ENCODE measurements around the gene TMEM203.

The TMEM203 gene

DNA sequence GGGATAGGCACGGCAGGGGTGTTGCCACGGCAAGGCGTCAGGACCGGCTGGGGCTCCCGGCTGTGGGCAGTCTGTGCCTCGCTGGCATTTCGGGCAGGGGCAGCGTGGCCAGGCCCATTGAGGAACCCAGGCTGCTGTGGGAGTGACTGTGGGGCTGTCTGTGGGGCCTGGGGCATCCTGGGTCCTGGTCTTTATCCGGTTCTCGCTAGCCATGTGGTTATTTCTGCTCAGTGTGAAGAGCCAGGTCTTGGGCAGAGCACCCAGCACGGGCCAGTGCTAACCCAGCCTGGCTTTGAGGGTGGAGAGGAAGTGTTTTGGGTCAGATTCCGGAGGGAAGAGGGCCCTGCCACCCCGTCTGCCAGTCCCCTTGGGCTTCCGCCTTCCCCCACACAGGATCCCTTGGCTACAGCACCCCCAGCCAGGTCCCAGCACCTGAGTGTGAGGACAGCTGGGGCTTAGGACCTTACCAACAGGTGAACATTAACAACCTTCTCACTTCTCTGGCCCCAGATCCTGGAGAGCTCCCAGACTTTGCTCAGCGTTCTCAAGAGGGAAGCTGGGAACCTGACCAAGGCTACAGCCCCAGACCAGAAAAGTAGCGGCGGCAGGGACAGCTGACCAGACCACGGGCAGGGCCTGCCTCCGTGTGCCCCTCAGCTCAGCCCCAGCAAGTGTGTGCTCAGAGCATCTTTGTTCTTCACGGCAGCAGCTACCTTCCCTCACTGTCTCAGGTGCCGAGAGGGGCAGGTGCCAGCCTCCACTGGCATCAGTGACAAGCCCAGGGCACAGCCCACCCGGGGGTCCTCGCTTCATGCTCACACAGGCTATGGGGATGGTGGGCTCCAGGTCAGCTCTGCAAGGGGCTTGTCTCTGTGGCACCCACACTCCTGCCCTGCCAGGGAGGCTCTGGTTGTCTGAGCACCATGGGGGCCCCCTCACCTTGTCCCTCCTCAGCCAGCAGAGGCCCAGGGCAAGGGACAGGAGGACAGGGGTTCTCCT lies 15.9 kb downstream of the TMEM203 start:
- Mint-ChIP-seq H3K9me3 (no peaks in the 10 kb centered on the region), H3K27ac (peak overlapping the region; percentile 91), H3K4me1 (ENCODE audit: low read depth) (peaks cover 16% of the 10 kb centered on the region), H3K4me3 (peak overlapping the region; percentile 94), H3K27me3 (ENCODE audit: low read depth) (no peaks in the 10 kb centered on the region), H3K36me3 (ENCODE audit: low read depth) (peaks cover 9% of the 10 kb centered on the region)

DNA sequence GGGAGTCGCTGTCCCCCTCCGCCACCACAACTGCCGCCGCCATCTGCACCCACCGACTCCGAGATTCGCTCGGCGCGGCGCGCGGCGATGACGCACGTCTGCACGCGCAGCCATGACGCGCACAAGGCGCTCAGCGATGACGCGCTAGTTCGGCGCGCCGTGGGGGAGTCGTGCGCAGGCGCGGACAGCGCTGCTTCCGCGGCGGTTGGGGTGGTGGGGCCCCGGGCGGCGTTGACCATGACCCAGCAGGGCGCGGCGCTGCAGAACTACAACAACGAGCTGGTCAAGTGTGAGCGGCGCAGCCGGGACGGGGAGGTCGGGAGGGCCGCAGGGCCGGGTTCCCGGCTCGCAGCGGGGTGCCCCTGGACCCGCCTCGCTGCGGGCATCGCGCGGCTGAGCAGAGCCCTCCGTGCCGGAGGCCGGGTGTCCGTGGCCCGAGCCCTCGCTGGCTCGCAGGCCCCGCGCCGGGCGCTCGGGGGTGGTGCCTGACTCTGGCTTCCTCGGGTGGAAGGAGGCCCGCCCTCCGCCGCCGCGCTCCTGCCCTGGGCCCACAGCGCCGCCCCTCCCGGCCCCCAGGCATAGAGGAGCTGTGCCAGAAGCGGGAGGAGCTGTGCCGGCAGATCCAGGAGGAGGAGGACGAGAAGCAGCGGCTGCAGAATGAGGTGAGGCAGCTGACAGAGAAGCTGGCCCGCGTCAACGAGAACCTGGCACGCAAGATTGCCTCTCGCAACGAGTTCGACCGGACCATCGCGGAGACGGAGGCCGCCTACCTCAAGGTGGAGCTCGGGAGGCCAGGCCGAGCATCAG lies 16.8 kb downstream of the TMEM203 start, which contains the start of the genes ANAPC2 and SSNA1:
TSS of gene ANAPC2 (minus strand) at position 71 of the 807 bp plus-strand sequence. CDS start at position 43, 28 bp downstream.
TSS of gene SSNA1 (plus strand) at position 187 of the 807 bp plus-strand sequence. CDS start at position 238, 51 bp downstream.
- Mint-ChIP-seq H3K36me3 (ENCODE audit: low read depth) (peaks cover 13% of the 10 kb centered on the region), H3K4me3 (peak within 1 kb of the TSS; percentile 94), H3K27me3 (ENCODE audit: low read depth) (no peaks in the 10 kb centered on the region), H3K9me3 (no peaks in the 10 kb centered on the region), H3K4me1 (ENCODE audit: low read depth) (peaks cover 20% of the 10 kb centered on the region), H3K27ac (peak within 1 kb of the TSS; percentile 91)

DNA sequence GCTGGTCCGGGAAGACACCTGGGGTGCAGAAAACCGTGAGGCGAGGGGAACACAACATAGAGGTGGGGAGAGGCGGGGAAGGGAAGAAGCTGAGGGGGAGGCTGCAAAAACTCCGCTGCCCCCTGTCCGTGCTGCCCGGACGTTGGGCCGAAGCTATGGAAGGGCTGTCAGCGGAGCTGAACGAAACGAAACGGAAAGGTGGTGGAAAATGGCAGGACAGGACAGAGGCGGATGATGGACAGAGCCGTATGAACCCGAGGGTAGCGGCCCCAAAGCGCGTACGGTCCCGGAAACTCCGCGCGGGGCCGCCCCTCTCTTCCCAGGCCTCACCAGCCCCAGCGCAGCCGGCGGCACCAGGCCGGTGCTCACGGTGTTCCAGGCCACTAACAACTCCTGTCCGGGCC lies 17.4 kb downstream of the TMEM203 start:
- H3K27ac Mint-ChIP-seq = peak overlapping the region; percentile 89
- H3K36me3 Mint-ChIP-seq (ENCODE audit: low read depth) = peaks cover 13% of the 10 kb centered on the region
- H3K4me3 Mint-ChIP-seq = peak overlapping the region; percentile 92
- no peaks in the 10 kb centered on the region for H3K27me3 Mint-ChIP-seq (ENCODE audit: low read depth)
- H3K4me1 Mint-ChIP-seq (ENCODE audit: low read depth) = peaks cover 20% of the 10 kb centered on the region
- H3K9me3 Mint-ChIP-seq = no peaks in the 10 kb centered on the region

DNA sequence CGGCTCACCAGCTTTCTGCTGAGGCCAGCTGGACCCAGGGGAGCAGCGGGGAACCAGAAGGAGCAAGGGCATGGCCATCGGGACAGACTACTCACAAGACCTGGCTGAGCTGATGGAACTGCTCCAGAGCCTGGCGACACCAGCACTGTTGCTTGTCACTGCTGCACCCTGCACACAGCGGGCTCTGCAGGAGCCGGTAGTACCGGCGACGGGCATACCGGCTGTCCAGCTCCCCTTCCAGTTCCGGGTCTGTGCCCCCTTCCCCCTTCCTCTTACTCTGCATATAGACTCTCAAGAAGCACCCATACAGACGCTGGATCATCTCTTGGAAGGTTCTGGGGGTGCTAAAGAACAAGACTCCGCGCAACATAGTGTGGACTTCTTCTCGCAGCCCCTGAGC lies 18.1 kb downstream of the TMEM203 start:
- Mint-ChIP-seq H3K9me3 (no peaks in the 10 kb centered on the region), H3K4me1 (ENCODE audit: low read depth) (peaks cover 20% of the 10 kb centered on the region), H3K4me3 (peak overlapping the region; percentile 92), H3K36me3 (ENCODE audit: low read depth) (peaks cover 13% of the 10 kb centered on the region), H3K27ac (peak overlapping the region; percentile 89), H3K27me3 (ENCODE audit: low read depth) (no peaks in the 10 kb centered on the region)

DNA sequence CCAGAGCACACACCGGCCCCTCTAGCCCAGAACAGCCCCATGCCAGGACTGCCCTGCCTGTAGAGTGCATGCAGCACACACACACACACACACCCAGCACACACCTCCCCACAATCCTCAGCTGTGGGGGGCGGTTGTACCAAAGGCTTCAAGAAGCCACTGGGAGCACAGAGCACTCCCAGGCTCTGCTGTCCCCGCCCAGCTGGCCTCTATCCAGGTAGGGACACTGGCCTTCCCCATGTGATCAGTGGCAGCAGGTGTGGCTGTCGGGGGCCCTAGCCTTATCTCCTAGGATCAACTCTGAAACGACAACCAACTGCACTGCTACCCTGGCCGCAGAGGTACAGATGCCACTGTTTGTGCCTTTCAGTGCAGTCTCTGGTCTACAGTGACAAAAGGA lies 19.1 kb downstream of the TMEM203 start:
- Mint-ChIP-seq H3K27ac (no peak overlapping the region), H3K4me1 (ENCODE audit: low read depth) (peaks cover 20% of the 10 kb centered on the region), H3K9me3 (no peaks in the 10 kb centered on the region), H3K27me3 (ENCODE audit: low read depth) (no peaks in the 10 kb centered on the region), H3K4me3 (peak overlapping the region; percentile 92), H3K36me3 (ENCODE audit: low read depth) (peaks cover 16% of the 10 kb centered on the region)

DNA sequence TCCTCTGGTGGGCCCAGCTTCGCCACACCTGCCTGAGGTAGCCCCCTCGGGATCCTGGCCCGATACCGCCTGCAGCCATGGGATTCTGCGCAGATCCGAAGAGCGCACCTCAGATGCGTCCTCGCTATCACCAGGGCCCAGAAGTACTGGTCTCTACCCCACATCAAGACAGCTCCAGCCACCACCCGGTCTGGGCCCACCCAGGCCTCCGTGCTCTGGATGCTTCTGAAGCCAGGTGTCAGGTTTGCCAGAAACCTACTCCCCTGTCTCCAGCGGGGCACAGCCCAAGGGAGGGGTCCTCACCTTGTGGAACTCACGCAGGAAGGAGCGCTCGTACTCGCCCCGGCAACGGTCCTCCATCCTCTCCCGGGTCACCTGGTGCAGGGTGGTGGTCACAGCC lies 19.5 kb downstream of the TMEM203 start:
- H3K36me3 Mint-ChIP-seq (ENCODE audit: low read depth) = peaks cover 13% of the 10 kb centered on the region
- H3K27me3 Mint-ChIP-seq (ENCODE audit: low read depth) = no peaks in the 10 kb centered on the region
- no peaks in the 10 kb centered on the region for H3K9me3 Mint-ChIP-seq
- peaks cover 20% of the 10 kb centered on the region for H3K4me1 Mint-ChIP-seq (ENCODE audit: low read depth)
- H3K4me3 Mint-ChIP-seq = no peak overlapping the region
- H3K27ac Mint-ChIP-seq = no peak overlapping the region

DNA sequence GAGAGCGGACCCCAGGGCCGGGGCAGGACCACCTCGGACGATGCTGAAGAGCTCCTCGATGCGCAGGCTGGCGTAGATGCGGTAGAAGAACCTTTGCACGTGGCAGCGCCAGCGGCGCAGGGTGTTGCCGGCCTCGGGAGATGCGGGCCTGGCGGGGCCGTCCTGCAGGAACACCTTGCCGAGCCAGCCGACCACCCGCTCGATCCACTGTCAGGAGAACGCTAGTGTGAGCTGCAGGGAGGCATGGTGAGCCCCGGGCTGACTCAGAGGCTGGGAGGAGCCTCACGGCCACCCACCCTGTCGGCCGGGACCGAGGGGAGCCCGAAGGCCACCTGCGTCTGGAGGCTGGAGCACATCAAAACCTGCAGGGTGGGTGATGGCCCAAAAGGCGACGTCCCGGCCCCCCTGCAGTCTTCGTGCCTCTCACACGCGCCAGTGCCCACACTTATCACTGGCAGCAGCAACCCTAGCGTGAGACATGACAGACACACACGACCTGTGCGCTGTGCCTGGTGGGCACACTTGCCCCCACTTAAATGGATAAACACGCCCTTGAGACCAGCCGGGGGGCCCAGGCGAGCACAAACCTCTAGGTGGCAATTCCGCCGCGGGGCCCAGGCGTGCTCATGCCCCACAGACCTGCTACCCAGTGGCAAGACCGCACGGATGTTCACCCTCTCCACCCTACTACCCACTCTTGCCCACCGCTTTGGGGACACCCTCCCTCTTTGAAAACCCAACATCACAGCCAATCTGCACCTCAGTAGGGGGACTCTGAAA lies 20.4 kb downstream of the TMEM203 start:
- Mint-ChIP-seq H3K4me3 (no peak overlapping the region), H3K27me3 (ENCODE audit: low read depth) (no peaks in the 10 kb centered on the region), H3K4me1 (ENCODE audit: low read depth) (peaks cover 20% of the 10 kb centered on the region), H3K36me3 (ENCODE audit: low read depth) (peaks cover 10% of the 10 kb centered on the region), H3K27ac (no peak overlapping the region), H3K9me3 (no peaks in the 10 kb centered on the region)

DNA sequence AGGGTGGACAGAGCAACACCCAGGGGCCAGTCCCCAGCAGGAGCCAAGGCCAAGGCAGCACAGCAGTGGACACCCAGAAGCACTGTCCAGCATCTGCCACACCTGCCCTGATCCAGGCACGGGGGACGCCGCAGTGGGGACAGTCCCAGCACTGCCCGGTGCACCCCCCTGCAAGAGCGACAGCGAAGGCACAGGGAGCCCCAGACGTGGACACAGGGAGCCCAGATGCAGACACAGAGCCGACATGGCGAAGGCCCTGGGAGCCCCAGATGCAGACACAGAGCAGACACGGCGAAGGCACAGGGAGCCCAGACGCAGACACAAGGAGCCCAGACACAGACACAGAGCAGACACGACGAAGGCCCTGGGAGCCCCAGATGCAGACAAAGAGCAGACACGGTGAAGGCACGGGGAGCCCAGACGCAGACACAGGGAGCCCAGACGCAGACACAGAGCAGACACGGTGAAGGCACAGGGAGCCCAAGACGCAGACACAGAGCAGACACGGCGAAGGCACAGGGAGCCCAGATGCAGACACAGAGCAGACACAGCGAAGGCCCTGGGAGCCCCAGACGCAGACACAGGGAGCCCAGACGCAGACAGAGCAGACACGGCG lies 21.4 kb downstream of the TMEM203 start:
- peaks cover 9% of the 10 kb centered on the region for H3K36me3 Mint-ChIP-seq (ENCODE audit: low read depth)
- H3K9me3 Mint-ChIP-seq = no peaks in the 10 kb centered on the region
- H3K4me1 Mint-ChIP-seq (ENCODE audit: low read depth) = peaks cover 15% of the 10 kb centered on the region
- peak overlapping the region; percentile 49 for H3K27ac Mint-ChIP-seq
- no peaks in the 10 kb centered on the region for H3K27me3 Mint-ChIP-seq (ENCODE audit: low read depth)
- no peak overlapping the region for H3K4me3 Mint-ChIP-seq

DNA sequence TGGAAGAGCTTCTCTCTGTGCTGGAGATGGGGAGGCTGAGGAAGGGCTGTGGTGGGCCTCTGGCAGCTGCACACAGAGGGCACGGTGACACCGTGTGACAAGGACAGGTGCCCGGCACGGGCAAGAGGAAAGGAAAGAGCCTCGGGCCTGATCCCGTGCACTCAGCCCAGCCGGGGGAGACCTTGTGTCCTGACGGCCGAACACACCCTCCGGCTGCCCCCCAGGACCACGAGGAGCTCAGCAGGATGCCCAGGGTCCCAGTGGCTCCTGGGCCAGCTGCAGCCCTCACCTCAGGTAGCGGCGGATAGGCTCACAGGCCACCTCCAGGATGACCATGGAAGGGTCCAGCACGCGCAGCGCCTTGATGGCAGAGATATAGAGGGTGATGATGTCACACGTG lies 22.6 kb downstream of the TMEM203 start:
- H3K36me3 Mint-ChIP-seq (ENCODE audit: low read depth) = peaks cover 7% of the 10 kb centered on the region
- H3K9me3 Mint-ChIP-seq = no peaks in the 10 kb centered on the region
- no peaks in the 10 kb centered on the region for H3K27me3 Mint-ChIP-seq (ENCODE audit: low read depth)
- H3K27ac Mint-ChIP-seq = no peak overlapping the region
- no peak overlapping the region for H3K4me3 Mint-ChIP-seq
- peaks cover 13% of the 10 kb centered on the region for H3K4me1 Mint-ChIP-seq (ENCODE audit: low read depth)

DNA sequence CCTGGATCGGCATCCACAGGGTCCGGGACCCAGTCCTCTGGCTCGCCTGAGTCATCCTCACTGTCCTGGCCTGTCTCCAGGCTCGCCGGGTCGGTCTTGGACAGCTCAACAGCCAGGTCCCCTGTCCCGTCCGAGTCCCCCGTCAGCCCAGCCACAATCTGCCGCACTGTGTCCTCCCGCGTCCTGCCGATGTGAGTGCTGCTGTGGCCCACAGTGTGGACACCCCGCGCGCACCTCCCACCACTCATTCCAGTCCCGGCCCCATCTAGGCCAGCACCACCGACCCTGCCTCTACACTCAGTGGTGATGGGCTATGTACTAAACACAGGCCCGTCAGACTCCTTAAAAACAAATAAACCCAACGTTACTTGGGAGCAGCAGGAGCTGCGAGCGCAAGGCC lies 23.8 kb downstream of the TMEM203 start:
- H3K27ac Mint-ChIP-seq = no peak overlapping the region
- H3K4me1 Mint-ChIP-seq (ENCODE audit: low read depth) = peaks cover 4% of the 10 kb centered on the region
- H3K27me3 Mint-ChIP-seq (ENCODE audit: low read depth) = no peaks in the 10 kb centered on the region
- H3K36me3 Mint-ChIP-seq (ENCODE audit: low read depth) = peaks cover 9% of the 10 kb centered on the region
- no peaks in the 10 kb centered on the region for H3K9me3 Mint-ChIP-seq
- H3K4me3 Mint-ChIP-seq = no peak overlapping the region

DNA sequence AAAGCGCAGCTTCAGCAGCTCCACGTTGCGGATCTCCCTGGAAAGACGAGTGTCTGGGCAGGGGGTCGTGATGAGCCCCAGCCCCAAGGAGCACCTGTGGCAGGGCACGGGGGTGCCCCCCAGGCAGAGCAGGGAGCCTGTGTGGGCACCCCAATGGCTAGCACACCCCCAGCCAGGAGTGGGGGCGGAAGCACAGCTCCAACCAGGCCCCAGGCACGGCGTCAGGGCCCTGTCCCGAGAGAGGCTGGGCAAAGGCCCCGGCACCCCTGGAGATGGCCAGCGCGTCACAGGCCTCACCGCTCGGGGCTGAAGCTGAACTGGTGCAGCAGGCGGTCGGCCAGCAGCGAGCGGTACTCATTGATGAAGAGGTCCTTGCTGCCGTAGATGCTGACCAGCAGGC lies 25.0 kb downstream of the TMEM203 start:
- Mint-ChIP-seq H3K36me3 (ENCODE audit: low read depth) (peaks cover 9% of the 10 kb centered on the region), H3K9me3 (no peaks in the 10 kb centered on the region), H3K4me3 (no peak overlapping the region), H3K4me1 (ENCODE audit: low read depth) (peaks cover 4% of the 10 kb centered on the region), H3K27me3 (ENCODE audit: low read depth) (no peaks in the 10 kb centered on the region), H3K27ac (no peak overlapping the region)

DNA sequence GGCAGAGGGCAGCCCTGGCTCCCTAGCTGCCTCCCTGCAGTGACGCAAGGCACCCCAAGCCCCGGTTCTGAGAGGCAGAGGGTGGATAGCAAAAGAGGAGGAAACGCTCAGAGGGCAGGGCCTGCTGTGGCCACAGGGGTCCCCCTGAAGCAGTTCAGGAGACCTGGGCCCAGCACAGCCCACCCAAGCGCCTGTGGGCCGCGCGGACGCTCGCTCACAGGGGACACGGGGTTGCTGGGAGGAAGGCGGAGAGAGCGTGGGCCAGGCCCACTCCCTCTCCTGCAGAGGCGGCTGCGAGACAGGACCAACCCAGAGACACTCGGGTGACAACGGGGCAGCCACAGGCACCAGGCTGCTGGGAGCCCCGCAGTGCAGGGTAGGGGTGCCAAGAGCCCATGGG lies 25.7 kb downstream of the TMEM203 start:
- H3K9me3 Mint-ChIP-seq = no peaks in the 10 kb centered on the region
- no peak overlapping the region for H3K27ac Mint-ChIP-seq
- H3K4me3 Mint-ChIP-seq = no peak overlapping the region
- H3K27me3 Mint-ChIP-seq (ENCODE audit: low read depth) = no peaks in the 10 kb centered on the region
- H3K4me1 Mint-ChIP-seq (ENCODE audit: low read depth) = peaks cover 4% of the 10 kb centered on the region
- peaks cover 9% of the 10 kb centered on the region for H3K36me3 Mint-ChIP-seq (ENCODE audit: low read depth)

DNA sequence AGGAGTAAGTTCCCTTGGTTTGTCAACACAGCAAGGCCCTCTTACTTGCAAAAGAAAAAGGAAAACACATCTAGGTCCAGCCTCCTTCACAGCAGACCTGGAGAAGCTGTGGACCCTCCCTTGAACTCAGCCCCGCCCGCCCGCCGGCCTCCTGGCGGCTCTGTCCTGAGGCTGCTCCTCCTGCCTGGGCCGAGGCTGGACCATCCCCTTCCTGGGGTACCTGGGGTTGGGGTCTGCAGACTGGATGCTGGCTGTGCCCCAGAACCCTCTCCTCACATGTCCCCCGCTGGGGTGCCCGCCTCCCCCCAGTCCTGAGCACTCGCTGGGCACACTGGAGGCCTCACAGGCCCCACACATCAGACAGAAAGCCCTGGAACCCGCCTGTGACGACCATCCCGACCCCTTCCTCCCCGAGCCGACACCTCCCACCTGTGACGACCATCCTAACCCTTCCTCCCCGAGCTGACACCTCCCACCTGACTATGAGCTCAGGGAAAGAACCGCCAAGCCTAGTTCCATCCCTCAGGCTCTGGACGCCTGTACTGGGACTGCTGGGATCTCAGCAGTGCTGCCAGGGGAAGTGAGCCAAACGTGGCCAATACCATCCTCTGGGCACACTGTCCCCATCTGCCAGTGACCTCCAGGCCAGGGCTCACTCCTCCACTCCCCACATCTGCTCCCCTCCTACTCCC lies 26.4 kb downstream of the TMEM203 start:
- no peak overlapping the region for H3K27ac Mint-ChIP-seq
- H3K4me1 Mint-ChIP-seq (ENCODE audit: low read depth) = peaks cover under 1% of the 10 kb centered on the region
- H3K27me3 Mint-ChIP-seq (ENCODE audit: low read depth) = no peaks in the 10 kb centered on the region
- peaks cover 6% of the 10 kb centered on the region for H3K36me3 Mint-ChIP-seq (ENCODE audit: low read depth)
- H3K9me3 Mint-ChIP-seq = no peaks in the 10 kb centered on the region
- H3K4me3 Mint-ChIP-seq = no peak overlapping the region
